Iris pigment epithelial cell (primary cell): ENCODE data around the gene SGF29.
"Not testable (repeated sequence)": the region's sequence is repeated elsewhere in the genome, so short reads cannot be mapped to it uniquely, and the experiment has no call there.

Source experiments
- DNase-seq: peaks from one replicate; pipeline ENCODE4 v3.0.0-alpha.2; 2011; ENCODE audit warnings: low read depth

Gene SGF29

GRCh38 chr16:28566233-28566925, 12.7 kb downstream of the SGF29 start:
- DNase-seq, result not testable (repeated sequence)

GRCh38 chr16:28567292-28567691, 13.6 kb downstream of the SGF29 start:
- no peak for DNase-seq

GRCh38 chr16:28569021-28569420, 15.3 kb downstream of the SGF29 start:
- peak; percentile 85 for DNase-seq

- no peak for DNase-seq
Observed at GRCh38 chr16:28569968-28570752, 16.4 kb downstream of the SGF29 start.

- peak; percentile 30 for DNase-seq
Observed at GRCh38 chr16:28572696-28573510, 19.2 kb downstream of the SGF29 start.

GRCh38 chr16:28573738-28574718, 20.3 kb downstream of the SGF29 start:
- DNase-seq, result no peak

GRCh38 chr16:28574925-28575324, 21.2 kb downstream of the SGF29 start:
- no peak for DNase-seq

GRCh38 chr16:28575446-28576109, 21.9 kb downstream of the SGF29 start:
- DNase-seq, result no peak

GRCh38 chr16:28580726-28581315, 27.1 kb downstream of the SGF29 start:
- no peak for DNase-seq

GRCh38 chr16:28585674-28586073, 32.0 kb downstream of the SGF29 start:
- no peak for DNase-seq

GRCh38 chr16:28586466-28586865, 32.7 kb downstream of the SGF29 start:
- no peak for DNase-seq

- no peak for DNase-seq
Observed at GRCh38 chr16:28587386-28587785, 33.7 kb downstream of the SGF29 start.

GRCh38 chr16:28589069-28589468, 35.3 kb downstream of the SGF29 start:
- no peak for DNase-seq

GRCh38 chr16:28589930-28590329, 36.2 kb downstream of the SGF29 start:
- DNase-seq, result no peak

- no peak for DNase-seq
Observed at GRCh38 chr16:28590384-28591340, 36.9 kb downstream of the SGF29 start.

GRCh38 chr16:28591355-28591754, 37.6 kb downstream of the SGF29 start:
- DNase-seq, result no peak

GRCh38 chr16:28592511-28592910, 38.8 kb downstream of the SGF29 start:
- no peak for DNase-seq

- no peak for DNase-seq
Observed at GRCh38 chr16:28592979-28593553, 39.3 kb downstream of the SGF29 start.

GRCh38 chr16:28595451-28595850, 41.7 kb downstream of the SGF29 start:
- DNase-seq, result not testable (repeated sequence)
